NCI-H2171 (cell line): ENCODE measurements around the gene TBC1D21.
"Not testable (repeated sequence)": the region's sequence is repeated elsewhere in the genome, so short reads cannot be mapped to it uniquely, and the experiment has no call there.

Experiments
- DNase-seq: peaks from one replicate; lab custom pipeline; 2025; lab: John Stamatoyannopoulos, UW

The TBC1D21 gene

DNA sequence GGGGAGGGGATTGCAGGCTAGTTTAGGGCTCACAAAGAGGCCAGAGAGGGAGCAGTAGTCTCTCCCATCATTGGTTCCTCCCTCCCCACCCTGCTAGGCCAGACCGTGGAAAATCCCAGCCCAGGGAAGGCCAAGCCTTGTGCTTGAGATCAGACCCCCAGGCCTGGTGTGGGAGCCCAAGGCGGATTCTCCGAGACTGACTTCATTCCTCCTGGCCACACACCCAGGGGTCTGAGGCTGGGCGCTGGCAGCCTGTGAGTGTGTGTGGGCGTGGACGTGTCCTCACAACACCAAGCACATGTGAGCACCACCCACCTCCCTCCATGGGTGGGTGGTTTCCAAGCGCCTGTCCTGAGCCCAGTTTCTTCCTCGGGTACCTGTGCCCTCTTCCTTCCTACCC is 57.0 kb downstream of the TBC1D21 start:
- DNase-seq = no peak

DNA sequence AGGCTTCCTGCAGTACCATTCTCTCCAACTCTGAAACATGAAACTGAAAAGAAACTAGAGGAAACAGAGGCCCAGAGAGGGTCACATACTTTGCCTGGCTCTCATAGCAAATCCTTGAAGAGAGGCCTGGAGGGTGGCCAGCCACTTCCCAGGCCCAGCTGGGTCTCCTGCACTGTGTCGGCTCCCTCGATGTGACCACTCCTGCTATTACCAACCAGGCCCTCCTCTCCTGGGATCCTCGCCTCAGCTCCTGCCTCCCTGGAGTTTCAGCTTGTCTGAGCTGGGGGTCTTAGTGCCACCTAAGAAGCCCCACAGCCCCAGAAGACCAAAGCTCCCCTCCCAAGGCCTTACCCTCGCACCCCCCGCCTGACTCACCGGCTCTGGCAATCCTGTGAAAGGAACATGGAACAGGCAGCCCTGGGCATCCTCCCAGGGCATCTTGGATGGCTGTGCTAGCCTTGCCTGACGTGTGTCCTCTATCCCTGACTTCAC is 57.5 kb downstream of the TBC1D21 start:
- DNase-seq = no peak

GRCh38 chr15:73931441-73931840 is 58.1 kb downstream of the TBC1D21 start:
- DNase-seq = no peak

- no peak for DNase-seq
Observed at GRCh38 chr15:73932381-73933191, 59.2 kb downstream of the TBC1D21 start.

DNA sequence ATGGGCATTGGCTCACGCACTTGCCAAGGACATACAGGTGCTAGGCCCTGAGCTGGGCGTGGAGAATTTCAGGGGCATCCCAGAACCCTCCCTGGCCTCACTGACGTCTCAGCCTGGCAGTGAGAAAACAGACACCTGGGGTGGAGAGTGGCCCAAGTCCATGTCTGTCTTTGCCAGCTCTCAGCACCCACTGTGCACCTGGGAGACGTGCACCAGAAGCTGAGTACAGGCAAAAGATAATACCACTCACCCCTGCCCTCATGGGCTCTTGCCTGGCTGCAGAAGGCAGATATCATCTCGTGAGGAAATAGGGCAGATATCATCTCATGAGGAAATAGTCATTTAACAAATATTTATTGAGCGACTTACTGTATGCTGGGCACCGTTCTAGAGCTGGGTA is 60.9 kb downstream of the TBC1D21 start:
- DNase-seq = no peak

DNA sequence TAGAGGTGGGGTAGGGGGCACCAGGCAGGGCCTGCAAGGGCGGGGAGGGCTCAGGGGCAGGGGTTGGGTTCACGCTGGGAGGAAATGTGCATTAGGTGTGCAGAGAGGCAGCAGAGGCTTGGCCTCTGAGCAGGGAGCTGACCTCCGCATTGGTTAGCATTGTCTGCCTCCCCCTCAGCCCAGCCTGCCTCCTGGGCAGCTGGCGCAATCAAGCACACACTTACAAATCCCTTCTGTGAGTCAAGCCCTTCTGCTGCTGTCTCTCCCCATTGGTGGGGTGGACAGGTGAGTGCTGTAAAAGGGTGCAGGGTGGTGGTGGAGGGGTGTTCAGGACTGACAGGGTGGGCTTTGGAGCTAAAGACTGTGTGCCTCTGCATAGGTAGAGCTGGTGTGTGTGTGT is 62.2 kb downstream of the TBC1D21 start:
- no peak for DNase-seq

- no peak for DNase-seq
Observed at GRCh38 chr15:73936181-73936580, 62.8 kb downstream of the TBC1D21 start.

GRCh38 chr15:73936588-73937290 is 63.4 kb downstream of the TBC1D21 start:
- no peak for DNase-seq

GRCh38 chr15:73937296-73937695 is 63.9 kb downstream of the TBC1D21 start:
- DNase-seq = no peak

DNA sequence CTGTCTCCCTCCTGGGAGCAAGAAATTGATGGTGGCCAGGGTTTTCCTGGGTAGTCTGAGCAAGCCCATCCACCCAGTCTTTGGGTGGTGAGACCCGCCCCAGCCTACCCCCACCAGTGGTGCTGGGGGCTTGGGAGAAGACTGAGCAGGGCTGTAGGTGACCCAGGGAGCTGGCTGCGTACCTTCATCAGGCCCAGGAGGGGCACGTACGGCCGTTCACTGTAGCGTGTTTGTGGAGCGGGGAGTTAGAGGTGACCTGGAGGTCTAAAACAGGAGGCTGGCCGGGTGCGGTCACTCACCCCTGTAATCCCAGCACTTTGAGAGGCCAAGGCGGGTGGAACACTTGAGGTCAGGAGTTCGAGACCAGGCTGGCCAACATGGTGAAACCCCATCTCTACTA is 64.4 kb downstream of the TBC1D21 start:
- DNase-seq = no peak

- DNase-seq = not testable (repeated sequence)
Observed at GRCh38 chr15:73938516-73938915, 65.2 kb downstream of the TBC1D21 start.
